Measurements from ENCODE around the gene PLXNB3. TPM values are rescaled to one million over a fixed set of nuclear protein-coding genes. Genes with fewer than 3 reads are reported as not detected.
"Not testable (repeated sequence)": the region's sequence is repeated elsewhere in the genome, so short reads cannot be mapped to it uniquely, and the experiment has no call there.

PLXNB3 gene
- polyA plus RNA-seq, 3 donors, result 1.0 to 2.0 (median 1.2) TPM

GRCh38 chrX:153731117-153731844, 32.8 kb upstream of the PLXNB3 start:
- DNase-seq (ENCODE audit: extremely low read depth in 1 of 11, low read depth in 9 of 11, low spot score in 4 of 11), result no peak

- no peak for DNase-seq (ENCODE audit: extremely low read depth in 1 of 11, low read depth in 9 of 11, low spot score in 4 of 11)
Observed at GRCh38 chrX:153731845-153732215, 32.2 kb upstream of the PLXNB3 start.

GRCh38 chrX:153732401-153732800, 31.6 kb upstream of the PLXNB3 start:
- DNase-seq (ENCODE audit: extremely low read depth in 1 of 11, low read depth in 9 of 11, low spot score in 4 of 11), result no peak

- no peak for DNase-seq (ENCODE audit: extremely low read depth in 1 of 11, low read depth in 9 of 11, low spot score in 4 of 11)
Observed at GRCh38 chrX:153733651-153734240, 30.3 kb upstream of the PLXNB3 start.

- no peak for DNase-seq (ENCODE audit: extremely low read depth in 1 of 11, low read depth in 9 of 11, low spot score in 4 of 11)
Observed at GRCh38 chrX:153734871-153735270, 29.2 kb upstream of the PLXNB3 start.

- no peak for DNase-seq (ENCODE audit: extremely low read depth in 1 of 11, low read depth in 9 of 11, low spot score in 4 of 11)
Observed at GRCh38 chrX:153735274-153735673, 28.8 kb upstream of the PLXNB3 start.

- no peak for DNase-seq (ENCODE audit: extremely low read depth in 1 of 11, low read depth in 9 of 11, low spot score in 4 of 11)
Observed at GRCh38 chrX:153736071-153736820, 27.8 kb upstream of the PLXNB3 start.

GRCh38 chrX:153736871-153737441, 27.1 kb upstream of the PLXNB3 start:
- DNase-seq (ENCODE audit: extremely low read depth in 1 of 11, low read depth in 9 of 11, low spot score in 4 of 11), result no peak

- DNase-seq (ENCODE audit: extremely low read depth in 1 of 11, low read depth in 9 of 11, low spot score in 4 of 11), result no peak
Observed at GRCh38 chrX:153738056-153738605, 25.9 kb upstream of the PLXNB3 start.

- DNase-seq (ENCODE audit: extremely low read depth in 1 of 11, low read depth in 9 of 11, low spot score in 4 of 11), result no peak
Observed at GRCh38 chrX:153739754-153740486, 24.1 kb upstream of the PLXNB3 start.

GRCh38 chrX:153740631-153741222, 23.3 kb upstream of the PLXNB3 start:
- DNase-seq (ENCODE audit: extremely low read depth in 1 of 11, low read depth in 9 of 11, low spot score in 4 of 11), result no peak

GRCh38 chrX:153741446-153741845, 22.6 kb upstream of the PLXNB3 start:
- no peak for DNase-seq (ENCODE audit: extremely low read depth in 1 of 11, low read depth in 9 of 11, low spot score in 4 of 11)

GRCh38 chrX:153742111-153742510, 21.9 kb upstream of the PLXNB3 start:
- DNase-seq (ENCODE audit: extremely low read depth in 1 of 11, low read depth in 9 of 11, low spot score in 4 of 11), result not testable (repeated sequence)

- not testable (repeated sequence) for DNase-seq (ENCODE audit: extremely low read depth in 1 of 11, low read depth in 9 of 11, low spot score in 4 of 11)
Observed at GRCh38 chrX:153742796-153743467, 21.1 kb upstream of the PLXNB3 start.

GRCh38 chrX:153743468-153744209, 20.4 kb upstream of the PLXNB3 start:
- DNase-seq (ENCODE audit: extremely low read depth in 1 of 11, low read depth in 9 of 11, low spot score in 4 of 11), result peak in 1 of 11 donors; percentile 20

GRCh38 chrX:153744210-153745066, 19.6 kb upstream of the PLXNB3 start:
- DNase-seq (ENCODE audit: extremely low read depth in 1 of 11, low read depth in 9 of 11, low spot score in 4 of 11), result no peak

- not testable (repeated sequence) for DNase-seq (ENCODE audit: extremely low read depth in 1 of 11, low read depth in 9 of 11, low spot score in 4 of 11)
Observed at GRCh38 chrX:153745067-153745433, 19.0 kb upstream of the PLXNB3 start.

Measured in renal cortex interstitium (tissue), 11 donors.